Left colon (tissue), 2 donors: ENCODE data around the gene SNTB2. TPM values are rescaled to one million over a fixed set of nuclear protein-coding genes. Genes with fewer than 3 reads are reported as not detected.
A peak's percentile ranks its signal among the peaks of the same experiment; 100 is the strongest.
"Not testable (repeated sequence)": the region's sequence is repeated elsewhere in the genome, so short reads cannot be mapped to it uniquely, and the experiment has no call there.

Experiments used
- ATAC-seq: fragments of 200-7000 bp; cut with Tn5 transposase; one replicate; pipeline ENCODE4 v1.9.1; 2020; ENCODE audit warnings: mild to moderate bottlenecking, moderate library complexity
- DNase-seq, 2 donors: peaks; one replicate each; pipeline ENCODE4 v3.0.0-alpha.2; 2020
- intact Hi-C, 2 donors: fragments of 100-400 bp; cut with DNase I in 1 of 2; cut with micrococcal nuclease in 1 of 2; formaldehyde crosslinking; loops; one replicate each; pipeline versions ENCODE4 v1.11.2 to v1.14.0; 2022; cut with DNase I, micrococcal nuclease
- total RNA-seq, 2 donors: library from RNA; stranded (reverse); fragmentation: NEBNext Ultra II Directional; extraction: Animal tissue kit (Norgen Biotek cat#: 25700); gene quantifications; one replicate each; pipeline ENCODE4 v1.2.1, GENCODE V29; 2021
- donor health status: DM: no; HTN: no; CAD: no.
- donor health status: DM: yes; HTN: yes; CAD: no.

SNTB2 gene
- total RNA-seq, 2 donors from 2014 or later: 32.0 to 33.8 TPM

DNA sequence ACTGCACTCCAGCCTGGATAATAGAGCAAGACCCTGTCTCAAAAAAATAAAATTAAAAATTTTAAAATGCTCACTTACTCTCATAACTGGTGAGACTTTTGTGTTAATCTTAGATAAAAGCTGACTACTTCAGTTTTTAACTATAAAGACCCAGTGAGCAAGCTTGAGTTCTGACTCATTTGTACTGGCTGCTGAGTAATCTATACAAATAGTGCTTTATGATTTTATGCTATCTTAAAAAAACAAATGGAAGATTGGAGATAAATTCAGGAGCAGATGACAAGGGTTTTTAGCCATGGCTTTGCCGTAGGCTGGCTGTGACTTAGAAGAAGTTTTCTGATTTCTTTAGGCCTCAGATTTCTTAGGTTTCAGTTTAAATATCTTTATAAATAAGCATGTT lies 30.5 kb downstream of the SNTB2 start:
- intact Hi-C loops: no loop called here
- DNase-seq: no peak
- peak; percentile 98 for ATAC-seq

GRCh38 chr16:69219279-69219678 lies 32.3 kb downstream of the SNTB2 start:
- intact Hi-C loops: no loop called here
- no peak for ATAC-seq
- no peak for DNase-seq

- intact Hi-C loops: no loop called here
- ATAC-seq (no peak), DNase-seq (no peak)
Measured at GRCh38 chr16:69223882-69224281, 36.9 kb downstream of the SNTB2 start.

DNA sequence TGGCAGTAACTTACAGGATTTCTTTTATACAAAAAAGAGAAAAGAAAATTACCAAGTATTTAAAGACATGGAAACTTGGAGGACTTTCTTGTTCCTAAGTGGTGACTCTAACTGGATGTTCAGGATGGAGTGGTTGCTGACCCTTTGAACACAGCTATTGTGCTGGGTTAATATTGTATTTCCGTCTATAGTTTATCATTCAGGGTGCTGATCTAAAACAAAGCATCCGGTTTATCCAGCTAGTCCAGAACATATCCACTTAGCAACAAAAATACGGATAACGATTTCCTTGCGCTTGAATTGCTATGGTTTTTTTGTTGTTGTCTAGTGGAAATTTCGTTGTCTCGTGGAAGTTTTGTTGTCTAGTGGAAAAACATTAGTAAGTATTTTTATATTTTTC lies 38.2 kb downstream of the SNTB2 start:
- intact Hi-C loops: no loop called here
- no peak for DNase-seq
- ATAC-seq: no peak

DNA sequence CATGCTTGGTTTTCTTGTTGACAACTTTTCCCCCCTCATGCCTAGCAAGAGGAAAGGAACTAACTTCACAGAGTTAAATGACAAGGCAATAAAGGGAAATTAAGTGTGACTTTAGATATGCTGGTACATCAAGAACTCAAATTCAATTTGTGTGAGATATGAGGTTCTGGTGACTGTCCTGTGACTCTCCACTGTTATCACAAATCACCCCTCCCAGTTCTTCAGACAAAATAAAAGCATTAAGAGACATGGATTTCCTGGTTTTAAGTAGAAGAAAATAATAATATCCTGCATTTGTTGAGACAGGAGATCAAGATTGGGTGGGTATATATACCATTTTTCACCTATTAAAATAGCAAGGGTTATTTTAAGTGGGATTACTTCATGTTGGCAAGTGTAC lies 46.2 kb downstream of the SNTB2 start:
- intact Hi-C loops: no loop called here
- DNase-seq: no peak
- no peak for ATAC-seq

DNA sequence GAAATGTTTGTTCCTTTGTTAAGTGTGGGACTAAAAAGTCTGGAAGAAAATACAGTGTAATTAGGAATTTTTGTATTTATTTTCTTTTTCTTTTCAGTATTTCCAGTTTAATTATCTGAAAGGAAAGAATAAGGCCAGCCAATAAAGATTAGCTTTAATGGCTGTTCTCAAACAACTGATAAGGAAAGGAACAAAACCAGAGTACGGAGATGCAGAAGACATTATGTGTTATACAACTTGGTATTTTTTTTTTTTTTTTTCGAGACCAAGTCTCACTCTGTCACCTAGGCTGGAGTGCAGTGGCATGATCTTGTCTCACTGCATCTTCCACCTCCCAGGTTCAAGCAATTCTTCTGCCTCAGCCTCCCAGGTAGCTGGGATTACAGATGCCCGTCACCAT lies 47.5 kb downstream of the SNTB2 start:
- DNase-seq (no peak), ATAC-seq (no peak)
- intact Hi-C loops: no loop called here

DNA sequence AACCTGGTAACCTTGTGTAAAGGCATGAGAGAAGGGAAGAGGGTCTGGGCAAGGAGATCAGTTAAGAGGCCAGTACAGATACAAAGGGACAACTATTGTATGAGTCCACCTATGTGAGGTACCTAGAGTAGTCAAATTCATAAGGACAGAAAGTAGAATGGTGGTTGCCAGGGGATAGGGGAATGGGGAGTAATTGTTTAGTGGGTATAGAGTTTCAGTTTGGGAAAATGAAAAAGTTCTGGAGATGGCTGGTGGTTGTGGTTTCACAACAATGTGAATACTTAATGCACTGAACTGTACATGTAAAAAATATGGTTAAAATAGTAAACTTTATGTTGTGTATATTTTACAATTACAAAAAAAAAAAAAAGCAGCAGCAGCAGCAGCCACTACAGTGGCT lies 49.4 kb downstream of the SNTB2 start:
- ATAC-seq (no peak), DNase-seq (no peak)
- intact Hi-C loops: no loop called here

DNA sequence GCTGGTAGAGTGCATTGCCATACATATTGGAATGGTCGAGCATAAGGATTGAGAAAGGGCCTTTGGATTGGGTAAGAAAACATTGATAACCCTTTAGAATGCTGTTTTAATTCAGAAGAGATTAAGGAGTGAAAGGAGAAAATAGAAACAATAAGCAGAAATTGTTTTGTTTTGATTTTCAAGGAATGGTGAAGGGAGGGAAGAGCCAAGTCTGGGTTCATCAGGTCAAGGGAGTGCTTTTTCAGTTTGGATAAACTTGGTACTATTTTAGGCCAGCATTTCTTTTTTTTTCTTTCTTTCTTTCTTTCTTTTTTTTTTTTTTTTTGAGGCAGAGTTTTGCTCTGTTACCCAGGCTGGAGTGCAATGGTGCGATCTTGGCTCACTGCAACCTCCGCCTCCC lies 50.3 kb downstream of the SNTB2 start:
- ATAC-seq (no peak), DNase-seq (no peak)
- intact Hi-C loops: no loop called here

GRCh38 chr16:69239851-69240250 lies 52.9 kb downstream of the SNTB2 start:
- DNase-seq (no peak), ATAC-seq (no peak)
- intact Hi-C loops: no loop called here

DNA sequence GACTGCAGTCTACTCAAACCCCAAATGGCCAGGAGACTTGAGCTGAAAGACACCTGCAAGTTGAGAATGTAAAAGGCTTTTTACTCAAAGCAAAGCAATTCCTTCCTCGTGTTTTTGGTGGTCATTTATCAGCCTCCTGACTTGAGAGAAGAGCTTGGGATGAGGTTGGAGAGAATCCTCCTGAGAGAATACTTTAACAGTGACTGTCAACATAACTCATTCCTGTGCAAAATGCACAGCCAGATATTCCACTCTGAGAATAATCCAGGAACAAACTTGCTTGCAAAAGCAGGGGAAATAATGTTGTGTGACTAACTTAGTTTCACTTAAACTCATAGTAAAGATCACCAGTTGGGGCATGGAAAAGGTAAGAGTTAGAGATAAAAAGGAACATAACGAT lies 53.4 kb downstream of the SNTB2 start:
- intact Hi-C loops: no loop called here
- ATAC-seq: no peak

GRCh38 chr16:69241926-69242325 lies 55.0 kb downstream of the SNTB2 start:
- intact Hi-C loops: no loop called here
- no peak for DNase-seq
- ATAC-seq: no peak

More for the DNA sequence above, 53.4 kb downstream of the SNTB2 start:
- no peak for DNase-seq

GRCh38 chr16:69243479-69243878 lies 56.5 kb downstream of the SNTB2 start:
- intact Hi-C loops: no loop called here
- DNase-seq: no peak
- ATAC-seq: no peak

DNA sequence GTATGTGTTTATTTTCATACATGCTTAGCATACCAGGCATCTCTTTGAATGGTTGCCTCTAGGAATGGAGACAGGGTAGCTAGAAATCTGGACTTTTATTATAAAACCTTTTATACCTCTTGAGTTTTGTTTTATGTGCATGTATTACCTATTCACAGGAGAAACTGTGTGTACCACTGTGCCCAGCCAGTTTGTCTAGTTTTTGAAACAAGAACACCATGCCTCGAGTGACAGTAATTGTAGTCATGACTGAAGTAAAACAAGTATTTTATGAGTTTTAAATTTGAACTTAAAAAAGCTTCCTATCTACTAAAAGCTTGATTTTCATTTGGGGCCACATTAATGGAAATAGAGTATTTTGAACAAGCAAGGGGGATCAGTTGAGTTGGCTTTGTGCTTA lies 57.4 kb downstream of the SNTB2 start:
- intact Hi-C loops: no loop called here
- DNase-seq: no peak
- ATAC-seq: no peak

- DNase-seq (no peak), ATAC-seq (no peak)
- intact Hi-C loops: no loop called here
Measured at GRCh38 chr16:69250081-69250480, 63.1 kb downstream of the SNTB2 start.

- DNase-seq: no peak
- intact Hi-C loops: no loop called here
- no peak for ATAC-seq
Measured at GRCh38 chr16:69253870-69254341, 66.9 kb downstream of the SNTB2 start.

- intact Hi-C loops, ATAC-seq, DNase-seq: not testable (repeated sequence)
Measured at GRCh38 chr16:69259428-69259764, 72.4 kb downstream of the SNTB2 start.

- ATAC-seq: peak; percentile 54
- intact Hi-C loops: no loop called here
- no peak for DNase-seq
Measured at GRCh38 chr16:69260019-69260418, 73.1 kb downstream of the SNTB2 start.

DNA sequence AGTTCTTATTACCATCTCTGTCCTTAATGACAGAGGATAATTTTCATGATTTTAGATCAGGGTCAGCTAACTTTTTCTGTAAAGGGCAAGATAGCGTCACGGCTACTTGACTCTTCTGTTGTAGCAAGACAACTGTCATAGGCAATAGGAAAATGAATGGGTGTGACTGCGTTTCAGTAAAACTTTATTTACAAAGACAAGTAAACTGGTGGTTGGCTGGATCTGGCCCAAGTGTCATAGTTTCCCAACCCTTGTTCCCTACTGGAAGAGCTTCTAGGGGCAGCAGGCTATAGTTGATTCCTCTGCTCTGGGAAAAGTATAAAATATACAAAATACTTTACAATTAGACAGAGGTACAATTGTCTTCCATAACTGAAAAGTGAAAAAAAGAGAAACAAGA lies 73.5 kb downstream of the SNTB2 start:
- DNase-seq (peak in 1 of 2 donors; percentile 31), ATAC-seq (peak; percentile 84)
- intact Hi-C loops: no loop called here

GRCh38 chr16:69266334-69267063 lies 79.5 kb downstream of the SNTB2 start:
- ATAC-seq (no peak), DNase-seq (no peak)
- intact Hi-C loops: no loop called here

- intact Hi-C loops: no loop called here
- no peak for ATAC-seq
- DNase-seq: no peak
Measured at GRCh38 chr16:69267633-69268032, 80.7 kb downstream of the SNTB2 start.

DNA sequence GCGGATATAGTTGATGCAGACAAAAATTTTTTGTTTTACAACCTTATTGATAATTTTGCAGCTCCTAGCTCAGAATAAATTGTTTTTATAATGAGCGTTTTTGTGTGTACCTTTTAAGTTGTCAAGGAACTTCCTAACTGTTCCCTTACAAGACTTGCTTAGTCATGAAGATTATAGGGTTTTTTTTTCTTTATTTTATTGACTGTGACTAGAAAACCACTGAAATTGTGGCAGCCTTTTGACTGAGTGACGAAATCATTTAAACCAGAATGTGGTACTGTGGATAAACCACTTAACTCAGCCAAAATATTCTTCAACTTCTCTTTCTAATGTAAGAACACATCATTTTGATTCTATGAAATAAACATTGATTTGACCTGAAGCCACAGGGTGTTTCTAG lies 83.4 kb downstream of the SNTB2 start:
- DNase-seq (no peak), ATAC-seq (no peak)
- intact Hi-C loops: no loop called here
